ENCODE results near the gene LHFPL2.

DNA sequence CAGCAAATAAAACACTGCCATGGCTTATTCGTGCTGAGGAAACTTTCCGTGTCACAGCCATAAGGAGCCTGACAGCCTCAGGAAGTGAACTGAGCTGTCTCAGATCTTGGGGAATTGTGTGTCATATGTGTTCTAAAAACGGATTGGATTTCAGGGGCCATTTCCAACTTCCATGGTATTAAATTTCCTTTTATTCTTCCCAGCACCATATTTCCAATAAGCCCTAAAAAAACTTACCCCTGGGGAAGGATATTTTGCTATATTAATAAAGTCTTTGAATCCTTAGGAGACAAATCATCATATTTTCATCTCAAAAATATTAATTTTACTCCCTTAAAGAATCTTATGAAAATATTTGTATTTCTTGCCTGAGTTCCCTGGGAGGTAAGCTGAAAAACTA, 93.9 kb downstream of the LHFPL2 start:
- TF ChIP-seq, protein P1, sequence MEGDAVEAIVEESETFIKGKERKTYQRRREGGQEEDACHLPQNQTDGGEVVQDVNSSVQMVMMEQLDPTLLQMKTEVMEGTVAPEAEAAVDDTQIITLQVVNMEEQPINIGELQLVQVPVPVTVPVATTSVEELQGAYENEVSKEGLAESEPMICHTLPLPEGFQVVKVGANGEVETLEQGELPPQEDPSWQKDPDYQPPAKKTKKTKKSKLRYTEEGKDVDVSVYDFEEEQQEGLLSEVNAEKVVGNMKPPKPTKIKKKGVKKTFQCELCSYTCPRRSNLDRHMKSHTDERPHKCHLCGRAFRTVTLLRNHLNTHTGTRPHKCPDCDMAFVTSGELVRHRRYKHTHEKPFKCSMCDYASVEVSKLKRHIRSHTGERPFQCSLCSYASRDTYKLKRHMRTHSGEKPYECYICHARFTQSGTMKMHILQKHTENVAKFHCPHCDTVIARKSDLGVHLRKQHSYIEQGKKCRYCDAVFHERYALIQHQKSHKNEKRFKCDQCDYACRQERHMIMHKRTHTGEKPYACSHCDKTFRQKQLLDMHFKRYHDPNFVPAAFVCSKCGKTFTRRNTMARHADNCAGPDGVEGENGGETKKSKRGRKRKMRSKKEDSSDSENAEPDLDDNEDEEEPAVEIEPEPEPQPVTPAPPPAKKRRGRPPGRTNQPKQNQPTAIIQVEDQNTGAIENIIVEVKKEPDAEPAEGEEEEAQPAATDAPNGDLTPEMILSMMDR (IDR thresholded peaks at IDR 0.05; ENCODE audit: insufficient read depth, low read length), result no peak
- no peak for TF ChIP-seq POLR2AphosphoS5 (IDR thresholded peaks at IDR 0.05; ENCODE audit: low read depth)
